ENCODE measurements around the gene VTI1A.

DNA sequence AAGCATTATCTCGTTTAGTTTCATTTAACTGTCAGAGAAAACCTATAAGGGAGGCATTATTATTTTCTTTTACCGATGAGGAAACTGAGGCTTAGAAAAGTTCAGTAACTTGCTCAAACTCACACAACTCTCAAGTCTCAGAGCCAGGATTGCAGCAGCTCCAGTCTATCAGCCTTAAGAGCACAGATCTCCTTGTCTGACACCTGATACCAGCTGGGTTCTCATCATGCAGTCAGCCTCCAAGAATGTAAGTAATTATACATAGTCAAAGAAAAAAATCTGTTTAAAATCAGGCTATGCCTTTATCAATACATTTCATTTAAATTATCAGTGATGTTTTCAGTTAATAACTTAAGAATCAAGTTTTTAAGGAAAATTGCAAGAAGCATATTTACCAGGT lies 266.4 kb downstream of the VTI1A start:
- TF ChIP-seq, protein P1, sequence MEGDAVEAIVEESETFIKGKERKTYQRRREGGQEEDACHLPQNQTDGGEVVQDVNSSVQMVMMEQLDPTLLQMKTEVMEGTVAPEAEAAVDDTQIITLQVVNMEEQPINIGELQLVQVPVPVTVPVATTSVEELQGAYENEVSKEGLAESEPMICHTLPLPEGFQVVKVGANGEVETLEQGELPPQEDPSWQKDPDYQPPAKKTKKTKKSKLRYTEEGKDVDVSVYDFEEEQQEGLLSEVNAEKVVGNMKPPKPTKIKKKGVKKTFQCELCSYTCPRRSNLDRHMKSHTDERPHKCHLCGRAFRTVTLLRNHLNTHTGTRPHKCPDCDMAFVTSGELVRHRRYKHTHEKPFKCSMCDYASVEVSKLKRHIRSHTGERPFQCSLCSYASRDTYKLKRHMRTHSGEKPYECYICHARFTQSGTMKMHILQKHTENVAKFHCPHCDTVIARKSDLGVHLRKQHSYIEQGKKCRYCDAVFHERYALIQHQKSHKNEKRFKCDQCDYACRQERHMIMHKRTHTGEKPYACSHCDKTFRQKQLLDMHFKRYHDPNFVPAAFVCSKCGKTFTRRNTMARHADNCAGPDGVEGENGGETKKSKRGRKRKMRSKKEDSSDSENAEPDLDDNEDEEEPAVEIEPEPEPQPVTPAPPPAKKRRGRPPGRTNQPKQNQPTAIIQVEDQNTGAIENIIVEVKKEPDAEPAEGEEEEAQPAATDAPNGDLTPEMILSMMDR (IDR thresholded peaks at IDR 0.05), result no peak
- TF ChIP-seq POLR2AphosphoS5 (IDR thresholded peaks at IDR 0.05), result no peak

Data from breast epithelium (tissue), 3 donors.